ENCODE data around the gene PRM3. TPM values are rescaled to one million over a fixed set of nuclear protein-coding genes. Genes with fewer than 3 reads are reported as not detected.

PRM3 gene
- polyA plus RNA-seq, 1 experiment, result not detected

DNA sequence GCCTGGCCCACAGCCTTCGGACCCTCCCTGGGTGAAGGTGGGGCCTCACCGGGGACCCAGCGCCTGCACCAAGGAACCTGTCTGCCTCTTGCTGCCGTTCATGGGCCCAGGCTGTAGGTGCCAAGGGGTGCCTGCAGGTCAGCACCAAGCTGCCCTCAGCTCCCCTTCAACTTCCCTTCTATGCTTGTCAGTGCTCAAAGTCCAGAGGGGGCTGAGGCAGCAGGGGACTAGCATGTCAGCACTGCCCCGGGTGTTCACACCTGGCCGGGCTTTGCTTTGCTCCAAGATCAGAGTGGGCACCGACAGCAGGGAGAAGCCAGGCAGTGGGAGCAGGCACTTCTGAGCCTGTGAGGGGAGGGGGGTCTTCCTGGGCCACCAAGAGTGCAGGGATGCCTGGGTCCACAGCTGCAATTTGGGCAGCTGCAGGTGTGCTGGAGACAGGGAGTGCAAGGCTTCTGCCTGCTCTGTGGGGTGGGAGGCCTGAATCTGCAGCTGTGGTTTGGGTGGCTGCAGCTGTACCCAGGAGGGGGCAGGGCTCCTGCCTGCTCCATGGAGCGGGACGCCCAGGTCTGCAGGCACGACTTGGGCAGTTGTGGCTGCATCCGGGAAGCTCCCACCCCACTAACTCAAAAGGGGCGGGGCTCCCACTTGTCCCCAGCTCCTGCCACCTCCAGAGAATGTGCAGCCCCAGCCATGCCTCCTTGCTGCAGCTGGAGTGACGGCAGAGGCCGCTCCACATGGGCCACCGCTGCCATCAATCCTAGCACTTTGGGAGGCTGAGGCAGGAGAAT is 35.3 kb upstream of the PRM3 start:
- ChIA-PET POLR2A (no interaction called here), CTCF (interaction anchor here (1.7 kb wide), 1 partner anchor 51 kb away, joined by 3 read pairs; no protein-coding TSS in a partner anchor)
- DNase-seq (ENCODE audit: low read depth), result no peak
- TF ChIP-seq, protein P1, sequence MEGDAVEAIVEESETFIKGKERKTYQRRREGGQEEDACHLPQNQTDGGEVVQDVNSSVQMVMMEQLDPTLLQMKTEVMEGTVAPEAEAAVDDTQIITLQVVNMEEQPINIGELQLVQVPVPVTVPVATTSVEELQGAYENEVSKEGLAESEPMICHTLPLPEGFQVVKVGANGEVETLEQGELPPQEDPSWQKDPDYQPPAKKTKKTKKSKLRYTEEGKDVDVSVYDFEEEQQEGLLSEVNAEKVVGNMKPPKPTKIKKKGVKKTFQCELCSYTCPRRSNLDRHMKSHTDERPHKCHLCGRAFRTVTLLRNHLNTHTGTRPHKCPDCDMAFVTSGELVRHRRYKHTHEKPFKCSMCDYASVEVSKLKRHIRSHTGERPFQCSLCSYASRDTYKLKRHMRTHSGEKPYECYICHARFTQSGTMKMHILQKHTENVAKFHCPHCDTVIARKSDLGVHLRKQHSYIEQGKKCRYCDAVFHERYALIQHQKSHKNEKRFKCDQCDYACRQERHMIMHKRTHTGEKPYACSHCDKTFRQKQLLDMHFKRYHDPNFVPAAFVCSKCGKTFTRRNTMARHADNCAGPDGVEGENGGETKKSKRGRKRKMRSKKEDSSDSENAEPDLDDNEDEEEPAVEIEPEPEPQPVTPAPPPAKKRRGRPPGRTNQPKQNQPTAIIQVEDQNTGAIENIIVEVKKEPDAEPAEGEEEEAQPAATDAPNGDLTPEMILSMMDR (IDR thresholded peaks at IDR 0.05; ENCODE audit: insufficient read depth, low read depth, low read length), result no peak
- Histone ChIP-seq H3K27me3 (ENCODE audit: control insufficient read depth, insufficient read depth, low read length) (no peaks in the 10 kb centered on the region), H3K4me3 (ENCODE audit: low read depth, low read length) (no peak overlapping the region), H3K36me3 (ENCODE audit: control insufficient read depth, insufficient read depth, low read length) (no peaks in the 10 kb centered on the region)

DNA sequence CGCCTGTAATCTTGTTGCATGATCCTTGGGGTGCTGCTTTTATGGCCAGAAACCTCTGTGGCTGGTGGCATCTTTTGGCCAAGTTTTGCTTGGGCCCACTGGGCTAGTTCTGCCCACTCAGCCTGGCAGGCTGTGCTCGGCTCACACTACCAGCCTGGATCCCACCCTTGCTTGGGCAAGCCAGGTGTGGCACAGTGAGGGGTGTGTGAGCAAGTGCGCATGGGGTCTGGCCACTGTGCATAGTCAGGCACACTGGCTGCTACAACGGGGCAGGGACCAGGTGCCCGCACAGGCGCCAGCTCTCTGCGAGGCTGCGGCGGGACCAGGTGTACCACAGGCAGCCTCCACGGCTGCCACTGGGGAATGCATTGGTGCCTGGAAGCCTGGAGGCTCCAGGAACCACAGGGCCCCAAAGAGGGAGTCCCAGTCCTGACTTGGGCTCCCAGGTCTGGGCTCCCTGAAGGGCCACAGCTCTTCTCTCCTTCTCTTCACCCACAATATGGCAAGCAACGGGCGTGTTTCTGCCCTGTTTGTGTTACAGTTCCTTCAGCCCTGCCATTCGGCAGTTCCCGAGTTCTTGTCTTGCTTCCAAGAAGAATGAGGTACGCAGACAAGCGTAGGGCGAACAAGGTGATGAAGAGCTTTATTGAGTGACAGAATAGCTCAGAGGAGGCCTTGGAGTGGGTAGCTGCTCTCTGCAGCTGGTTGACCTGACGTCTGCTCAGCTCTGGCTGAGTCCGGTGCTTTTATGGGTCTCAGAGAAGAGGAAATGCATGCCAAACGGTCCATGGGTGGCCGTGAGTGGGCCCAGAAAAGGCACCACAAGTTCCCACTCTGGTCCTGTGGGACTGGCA is 34.4 kb upstream of the PRM3 start:
- POLR2A ChIA-PET, result no interaction called here
- CTCF ChIA-PET, result interaction anchor here (1.7 kb wide), 1 partner anchor 51 kb away, joined by 3 read pairs; no protein-coding TSS in a partner anchor
- H3K27me3 ChIP-seq (ENCODE audit: control insufficient read depth, insufficient read depth, low read length), result no peaks in the 10 kb centered on the region
- TF ChIP-seq, protein P1 (IDR thresholded peaks at IDR 0.05; ENCODE audit: insufficient read depth, low read depth, low read length), result no peak
- no peaks in the 10 kb centered on the region for H3K36me3 ChIP-seq (ENCODE audit: control insufficient read depth, insufficient read depth, low read length)
- DNase-seq (ENCODE audit: low read depth), result no peak
- H3K4me3 ChIP-seq (ENCODE audit: low read depth, low read length), result no peak overlapping the region

DNA sequence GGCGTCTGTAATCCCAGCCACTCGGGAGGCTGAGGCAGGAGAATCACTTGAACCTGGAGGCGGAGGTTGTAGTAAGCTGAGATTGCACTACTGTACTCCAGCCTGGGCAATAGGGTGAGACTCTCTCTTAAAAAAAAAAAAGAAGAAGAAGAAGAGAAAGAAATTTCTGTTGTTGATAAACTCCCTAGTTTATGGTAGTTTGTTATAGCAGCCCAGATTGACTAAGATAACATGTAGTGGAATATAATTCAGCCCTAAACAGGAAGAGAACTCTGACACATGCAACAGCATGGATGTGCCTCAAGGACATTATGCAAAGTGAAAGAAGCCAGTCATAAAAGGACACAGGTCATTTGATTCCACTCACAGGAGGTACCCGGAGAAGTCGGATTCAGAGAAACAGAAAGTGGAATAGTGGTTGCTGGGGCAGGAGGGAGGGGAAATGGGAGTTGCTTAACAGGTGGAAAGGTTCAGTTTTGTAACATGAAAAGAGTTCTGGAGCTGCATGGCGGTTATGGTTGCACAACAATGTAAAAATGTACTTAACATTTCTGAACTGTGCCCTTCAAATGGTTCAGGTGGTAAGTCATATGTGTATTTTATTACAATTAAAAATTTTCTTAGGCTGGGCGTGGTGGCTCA is 33.7 kb upstream of the PRM3 start:
- H3K4me3 ChIP-seq (ENCODE audit: low read depth, low read length), result no peak overlapping the region
- no peaks in the 10 kb centered on the region for H3K27me3 ChIP-seq (ENCODE audit: control insufficient read depth, insufficient read depth, low read length)
- TF ChIP-seq, protein P1 (IDR thresholded peaks at IDR 0.05; ENCODE audit: insufficient read depth, low read depth, low read length), result no peak
- ChIA-PET POLR2A (no interaction called here), CTCF (no interaction called here)
- no peak for DNase-seq (ENCODE audit: low read depth)
- H3K36me3 ChIP-seq (ENCODE audit: control insufficient read depth, insufficient read depth, low read length), result no peaks in the 10 kb centered on the region

DNA sequence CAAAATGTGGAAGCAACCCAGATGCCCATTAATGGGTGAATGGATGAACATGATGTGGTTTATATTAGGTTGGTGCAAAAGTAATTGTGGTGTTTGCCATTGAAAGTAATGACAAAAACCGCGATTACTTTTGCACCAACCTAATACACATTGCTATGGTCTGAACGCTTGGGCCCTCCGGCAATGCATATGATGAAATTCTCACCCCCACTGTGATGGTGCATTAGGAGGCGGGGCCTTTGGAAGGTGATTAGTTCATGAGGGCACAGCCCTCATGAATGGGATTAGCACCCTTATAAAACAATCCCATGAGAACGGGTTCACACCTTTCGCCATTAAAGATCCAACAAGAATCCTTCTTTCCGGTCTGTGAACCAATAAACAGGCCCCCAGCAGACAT is 33.0 kb upstream of the PRM3 start:
- TF ChIP-seq, protein P1 (IDR thresholded peaks at IDR 0.05; ENCODE audit: insufficient read depth, low read depth, low read length), result no peak
- Histone ChIP-seq H3K36me3 (ENCODE audit: control insufficient read depth, insufficient read depth, low read length) (no peaks in the 10 kb centered on the region), H3K27me3 (ENCODE audit: control insufficient read depth, insufficient read depth, low read length) (no peaks in the 10 kb centered on the region), H3K4me3 (ENCODE audit: low read depth, low read length) (no peak overlapping the region)
- CTCF ChIA-PET, result no interaction called here
- no peak for DNase-seq (ENCODE audit: low read depth)
- POLR2A ChIA-PET, result no interaction called here
